Sigmoid colon (tissue), 7 donors: Measurements from ENCODE around the gene DCAF15. TPM values are rescaled to one million over a fixed set of nuclear protein-coding genes. Genes with fewer than 3 reads are reported as not detected.

ENCODE experiments used
- DNase-seq: peaks from one replicate; pipeline ENCODE4 v3.0.0-alpha.2; 2019
- H3K27ac ChIP-seq, 4 donors: fragments of 200-600 bp; sonication (generic); one replicate each; pipeline ENCODE4 v1.5.1; 2016 to 2019; ENCODE audit warnings: mild to moderate bottlenecking in 1 of 4
- H3K27me3 ChIP-seq, 3 donors: fragments of 200-600 bp; sonication (generic); one replicate each; pipeline ENCODE4 v1.5.1; 2019; ENCODE audit warnings: mild to moderate bottlenecking in 1 of 3
- H3K36me3 ChIP-seq, 4 donors: fragments of 200-600 bp; sonication (generic); one replicate each; pipeline ENCODE4 v1.5.1; 2016 to 2019
- H3K4me1 ChIP-seq, 4 donors: fragments of 200-600 bp; sonication (generic); one replicate each; pipeline ENCODE4 v1.5.1; 2017 to 2019
- H3K4me3 ChIP-seq, 4 donors: fragments of 200-600 bp; sonication (generic); one replicate each; pipeline ENCODE4 v1.5.1; 2017 to 2019; ENCODE audit warnings: mild to moderate bottlenecking in 2 of 4, moderate library complexity in 1 of 4
- H3K9me3 ChIP-seq, 4 donors: fragments of 200-600 bp in 3 of 4; sonication (generic) in 3 of 4; one replicate each; pipeline versions ENCODE4 v1.5.1 to v1.6.1; 2013 to 2019
- CTCF ChIP-seq, 4 experiments: fragments of 450-650 bp in 3 of 4; fragments of 200-600 bp in 1 of 4; IDR thresholded peaks; one replicate each; pipeline ENCODE4 v1.5.1; 2016 to 2019; ENCODE audit warnings: antibody characterized with exemption in 4 of 4, mild to moderate bottlenecking in 3 of 4, moderate library complexity in 2 of 4
- EP300 ChIP-seq, 4 donors: sonication (generic); formaldehyde crosslinking; IDR thresholded peaks; one replicate each; pipeline ENCODE4 v1.6.1; 2017; ENCODE audit warnings: antibody characterized with exemption in 4 of 4
- POLR2A ChIP-seq, 2 donors: fragments of 450-650 bp; IDR thresholded peaks; one replicate each; pipeline ENCODE4 v1.6.1; 2016; ENCODE audit warnings: antibody characterized with exemption in 2 of 2, mild to moderate bottlenecking in 2 of 2, moderate library complexity in 2 of 2
- POLR2AphosphoS5 ChIP-seq, 4 donors: sonication (generic); formaldehyde crosslinking; IDR thresholded peaks; one replicate each; pipeline ENCODE4 v1.6.1; 2017; ENCODE audit warnings: antibody characterized with exemption in 4 of 4
- WGBS, 2 donors: extraction: QIAGEN DNeasy Blood & Tissue Kit; methylation state at CpG; one replicate each; pipeline ENCODE4 v1.1.7; 2013; 5-methylcytosine and 5-hydroxymethylcytosine counted together
- intact Hi-C: fragments of 100-400 bp; cut with DNase I; formaldehyde crosslinking; loops from one replicate; pipeline ENCODE4 v1.15.1; 2023
- polyA plus RNA-seq, 3 donors: library from polyadenylated mRNA; stranded (reverse); fragments of 200-250 nt; gene quantifications; one replicate each; pipeline ENCODE4 v1.2.3, GENCODE V29; 2013
- total RNA-seq, 4 donors: library from RNA; depleted of rRNA; stranded (reverse); fragments of >200 nt; gene quantifications; one replicate each; pipeline ENCODE4 v1.1.0, GENCODE V29; 2016
- donor health status: healthy with polysubstance abuse.
- donor health status: Bipolar disorder and iron deficiency.
- donor health status: healthy.

Gene DCAF15
- total and polyA plus RNA-seq, 7 donors: 7.9 to 46.2 (median 11.3) TPM

GRCh38 chr19:13914777-13915176 lies 37.5 kb upstream of the DCAF15 start:
- DNase-seq: no peak
- Histone ChIP-seq H3K4me1 (no peaks in the 10 kb centered on the region), H3K27me3 (no peaks in the 10 kb centered on the region), H3K36me3 (peaks cover 13 to 94% (median 55%) of the 10 kb centered on the region in 4 donors), H3K9me3 (no peaks in the 10 kb centered on the region), H3K27ac (no peak overlapping the region), H3K4me3 (no peak overlapping the region)
- WGBS, 2 donors: 70 to 87% methylated on average over 3 of the region's 3 CpGs
- TF ChIP-seq POLR2A (IDR thresholded peaks at IDR 0.05) (no peak), POLR2AphosphoS5 (IDR thresholded peaks at IDR 0.05) (no peak), CTCF (IDR thresholded peaks at IDR 0.05) (no peak), EP300 (IDR thresholded peaks at IDR 0.05) (no peak)
- intact Hi-C loops: no loop called here

- H3K9me3 ChIP-seq: peaks cover 0 to 4% (median 1%) of the 10 kb centered on the region in 4 donors
- no peak for DNase-seq
- H3K27ac ChIP-seq: no peak overlapping the region
- no peaks in the 10 kb centered on the region for H3K27me3 ChIP-seq
- H3K4me1 ChIP-seq: no peaks in the 10 kb centered on the region
- peaks cover 17 to 99% (median 65%) of the 10 kb centered on the region in 4 donors for H3K36me3 ChIP-seq
- 88 to 91% methylated on average over 14 of the region's 14 CpGs for WGBS, 2 donors
- H3K4me3 ChIP-seq: no peak overlapping the region
- TF ChIP-seq EP300 (IDR thresholded peaks at IDR 0.05) (no peak), POLR2A (IDR thresholded peaks at IDR 0.05) (no peak), POLR2AphosphoS5 (IDR thresholded peaks at IDR 0.05) (no peak), CTCF (IDR thresholded peaks at IDR 0.05) (no peak)
- intact Hi-C loops: no loop called here
These were observed 34.4 kb upstream of the DCAF15 start for GRCh38 chr19:13917888-13918406.

DNA sequence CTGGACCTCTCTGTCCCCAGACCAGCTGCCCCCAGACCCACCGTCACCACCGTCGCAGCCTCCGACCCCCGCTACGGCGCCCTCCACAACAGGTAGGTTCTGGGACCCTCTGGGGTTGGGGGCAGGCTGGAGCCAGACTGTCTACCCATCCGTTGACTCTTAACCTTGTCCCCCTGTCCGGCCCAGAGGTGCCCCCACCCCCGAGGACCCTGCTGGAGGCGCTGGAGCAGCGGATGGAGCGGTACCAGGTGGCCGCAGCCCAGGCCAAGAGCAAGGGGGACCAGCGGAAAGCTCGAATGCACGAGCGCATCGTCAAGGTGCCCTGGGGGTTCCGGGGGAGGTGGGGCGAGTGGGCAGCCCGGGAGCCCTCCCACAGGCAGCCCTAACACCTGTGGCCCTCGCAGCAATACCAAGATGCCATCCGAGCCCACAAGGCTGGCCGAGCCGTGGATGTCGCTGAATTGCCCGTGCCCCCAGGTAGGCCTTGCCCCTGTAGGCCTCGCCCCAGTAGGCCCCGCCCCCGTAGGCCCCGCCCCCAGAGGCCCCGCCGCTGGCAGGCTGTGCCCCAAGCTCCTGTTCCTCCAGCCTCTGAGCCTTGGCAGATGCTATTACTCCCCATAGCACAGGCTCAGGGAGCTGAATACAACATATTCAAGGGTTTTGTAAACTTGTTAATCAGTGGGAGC lies 33.4 kb upstream of the DCAF15 start:
- H3K4me3 ChIP-seq: no peak overlapping the region
- WGBS, 2 donors: 84 to 91% methylated on average over 34 of the region's 34 CpGs
- no peak overlapping the region for H3K27ac ChIP-seq
- intact Hi-C loops: no loop called here
- TF ChIP-seq POLR2AphosphoS5 (IDR thresholded peaks at IDR 0.05) (no peak), EP300 (IDR thresholded peaks at IDR 0.05) (no peak), CTCF (IDR thresholded peaks at IDR 0.05) (no peak), POLR2A (IDR thresholded peaks at IDR 0.05) (no peak)
- peaks cover 17 to 99% (median 70%) of the 10 kb centered on the region in 4 donors for H3K36me3 ChIP-seq
- peaks cover 0 to 4% (median 1%) of the 10 kb centered on the region in 4 donors for H3K9me3 ChIP-seq
- H3K27me3 ChIP-seq: no peaks in the 10 kb centered on the region
- no peaks in the 10 kb centered on the region for H3K4me1 ChIP-seq
- DNase-seq: no peak

DNA sequence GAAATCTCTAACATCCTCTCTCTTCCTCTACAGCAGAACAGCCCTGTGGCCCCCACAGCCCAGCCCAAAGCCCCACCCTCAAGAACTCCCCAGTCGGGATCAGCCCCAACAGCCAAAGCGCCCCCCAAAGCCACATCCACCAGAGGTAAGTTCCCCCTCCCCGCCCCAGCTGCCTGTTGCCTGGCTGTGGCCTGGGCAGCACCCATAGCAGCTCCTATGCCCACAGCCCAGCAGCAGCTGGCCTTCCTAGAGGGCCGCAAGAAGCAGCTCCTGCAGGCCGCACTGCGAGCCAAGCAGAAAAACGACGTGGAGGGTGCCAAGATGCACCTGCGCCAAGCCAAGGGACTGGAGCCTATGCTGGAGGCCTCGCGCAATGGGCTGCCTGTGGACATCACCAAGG lies 31.8 kb upstream of the DCAF15 start:
- intact Hi-C loops: no loop called here
- H3K9me3 ChIP-seq: peaks cover 0 to 4% (median 1%) of the 10 kb centered on the region in 4 donors
- no peak for DNase-seq
- H3K36me3 ChIP-seq: peaks cover 17 to 98% (median 66%) of the 10 kb centered on the region in 4 donors
- no peak overlapping the region for H3K27ac ChIP-seq
- H3K4me1 ChIP-seq: no peaks in the 10 kb centered on the region
- no peak overlapping the region for H3K4me3 ChIP-seq
- WGBS, 2 donors: 98% methylated on average over 11 of the region's 11 CpGs
- TF ChIP-seq EP300 (IDR thresholded peaks at IDR 0.05) (no peak), CTCF (IDR thresholded peaks at IDR 0.05) (no peak)
- H3K27me3 ChIP-seq: no peaks in the 10 kb centered on the region
